HEK293 (cell line): ENCODE data around the gene SPCS2.

Source experiments
- CTCF ChIA-PET: fragments of 350-600 bp; formaldehyde crosslinking; extraction: SDS; loops from one replicate; lab custom pipeline; 2021; ENCODE audit warnings: antibody characterized with exemption; lab: Yijun Ruan, JAX
- POLR2A ChIA-PET: fragments of 300-600 bp; formaldehyde crosslinking; extraction: SDS; loops from one replicate; lab custom pipeline; 2020; ENCODE audit warnings: antibody characterized with exemption, inconsistent platforms; lab: Yijun Ruan, JAX
- H3K27ac ChIP-seq: fragments of 200-500 bp; sonication (Bioruptor generic); 2 replicates; pipeline ENCODE4 v1.5.1; 2014; ENCODE audit warnings: low read depth, low read length, control low read depth, inconsistent platforms; ENCODE audit errors: extremely low read depth
- H3K36me3 ChIP-seq, 2 experiments: fragments of 200-500 bp in 1 of 2; sonication (Bioruptor generic) in 1 of 2; 1 replicate in 1 of 2; 2 replicates in 1 of 2; pipeline ENCODE4 v1.5.1; 2014 to 2017; ENCODE audit warnings: inconsistent platforms in 2 of 2, low read length in 2 of 2; ENCODE audit not compliant: control insufficient read depth in 2 of 2, insufficient read depth in 1 of 2
- H3K4me1 ChIP-seq: fragments of 200-500 bp; sonication (Bioruptor generic); 2 replicates; pipeline ENCODE4 v1.5.1; 2014; ENCODE audit warnings: mild to moderate bottlenecking, low read length, inconsistent platforms; ENCODE audit not compliant: control insufficient read depth, insufficient read depth
- H3K4me3 ChIP-seq: 2 replicates; pipeline ENCODE4 v1.5.1; 2011; ENCODE audit warnings: low read depth, mild to moderate bottlenecking, control low read depth, low read length, moderate library complexity
- H3K9me3 ChIP-seq: fragments of 200-500 bp; sonication (Bioruptor generic); 2 replicates; pipeline ENCODE4 v1.5.1; 2014; ENCODE audit warnings: low read depth, low read length, inconsistent platforms; ENCODE audit not compliant: control insufficient read depth, insufficient read depth
- KLF1 ChIP-seq: fragments of 450-650 bp; formaldehyde crosslinking; IDR thresholded peaks from 2 replicates; pipeline ENCODE4 v1.5.1; 2016; ENCODE audit warnings: missing biosample characterization, missing genetic modification characterization
- PRDM2 ChIP-seq: fragments of 450-650 bp; formaldehyde crosslinking; IDR thresholded peaks from 2 replicates; pipeline ENCODE4 v1.5.1; 2016; ENCODE audit warnings: missing biosample characterization, missing genetic modification characterization, borderline replicate concordance
- RBAK ChIP-seq: fragments of 450-650 bp; formaldehyde crosslinking; IDR thresholded peaks from 2 replicates; pipeline ENCODE4 v1.5.1; 2016; ENCODE audit warnings: missing biosample characterization, missing genetic modification characterization
- SP2 ChIP-seq: fragments of 450-650 bp; formaldehyde crosslinking; IDR thresholded peaks from 2 replicates; pipeline ENCODE4 v1.5.1; 2016; ENCODE audit warnings: missing biosample characterization, missing genetic modification characterization
- ZBTB11 ChIP-seq: fragments of 450-650 bp; formaldehyde crosslinking; conservative IDR thresholded peaks from 2 replicates; pipeline ENCODE4 v1.5.1; 2016; ENCODE audit warnings: low read depth, missing biosample characterization, missing genetic modification characterization
- ZNF202 ChIP-seq: fragments of 450-650 bp; formaldehyde crosslinking; IDR thresholded peaks from 2 replicates; pipeline ENCODE4 v1.5.1; 2016; ENCODE audit warnings: missing biosample characterization, missing genetic modification characterization, borderline replicate concordance
- ZNF280D ChIP-seq: fragments of 450-650 bp; formaldehyde crosslinking; IDR thresholded peaks from 2 replicates; pipeline ENCODE4 v1.5.1; 2016; ENCODE audit warnings: missing biosample characterization, missing genetic modification characterization
- ZNF394 ChIP-seq: fragments of 450-650 bp; formaldehyde crosslinking; IDR thresholded peaks from 2 replicates; pipeline ENCODE4 v1.5.1; 2016; ENCODE audit warnings: missing biosample characterization, missing genetic modification characterization, mild to moderate bottlenecking, moderate library complexity, borderline replicate concordance
- ZNF600 ChIP-seq: fragments of 450-650 bp; formaldehyde crosslinking; IDR thresholded peaks from 2 replicates; pipeline ENCODE4 v1.5.1; 2016; ENCODE audit warnings: missing biosample characterization, missing genetic modification characterization
- ZNF677 ChIP-seq: fragments of 450-650 bp; IDR thresholded peaks from 2 replicates; pipeline ENCODE4 v1.5.0; 2018; ENCODE audit warnings: missing biosample characterization, mild to moderate bottlenecking, missing genetic modification characterization, moderate library complexity
- ZNF785 ChIP-seq: fragments of 450-650 bp; formaldehyde crosslinking; IDR thresholded peaks from 2 replicates; pipeline ENCODE4 v1.5.1; 2016; ENCODE audit warnings: missing biosample characterization, missing genetic modification characterization
- TF ChIP-seq, protein P1 (sequence below): fragments of 450-650 bp; formaldehyde crosslinking; IDR thresholded peaks from 2 replicates; pipeline ENCODE4 v1.5.0; 2017; ENCODE audit warnings: missing biosample characterization, missing genetic modification characterization, borderline replicate concordance
- TF ChIP-seq, protein P2 (sequence below): fragments of 450-650 bp; formaldehyde crosslinking; IDR thresholded peaks from 2 replicates; pipeline ENCODE4 v1.5.1; 2016; ENCODE audit warnings: missing biosample characterization, missing genetic modification characterization, borderline replicate concordance

The SPCS2 gene

DNA sequence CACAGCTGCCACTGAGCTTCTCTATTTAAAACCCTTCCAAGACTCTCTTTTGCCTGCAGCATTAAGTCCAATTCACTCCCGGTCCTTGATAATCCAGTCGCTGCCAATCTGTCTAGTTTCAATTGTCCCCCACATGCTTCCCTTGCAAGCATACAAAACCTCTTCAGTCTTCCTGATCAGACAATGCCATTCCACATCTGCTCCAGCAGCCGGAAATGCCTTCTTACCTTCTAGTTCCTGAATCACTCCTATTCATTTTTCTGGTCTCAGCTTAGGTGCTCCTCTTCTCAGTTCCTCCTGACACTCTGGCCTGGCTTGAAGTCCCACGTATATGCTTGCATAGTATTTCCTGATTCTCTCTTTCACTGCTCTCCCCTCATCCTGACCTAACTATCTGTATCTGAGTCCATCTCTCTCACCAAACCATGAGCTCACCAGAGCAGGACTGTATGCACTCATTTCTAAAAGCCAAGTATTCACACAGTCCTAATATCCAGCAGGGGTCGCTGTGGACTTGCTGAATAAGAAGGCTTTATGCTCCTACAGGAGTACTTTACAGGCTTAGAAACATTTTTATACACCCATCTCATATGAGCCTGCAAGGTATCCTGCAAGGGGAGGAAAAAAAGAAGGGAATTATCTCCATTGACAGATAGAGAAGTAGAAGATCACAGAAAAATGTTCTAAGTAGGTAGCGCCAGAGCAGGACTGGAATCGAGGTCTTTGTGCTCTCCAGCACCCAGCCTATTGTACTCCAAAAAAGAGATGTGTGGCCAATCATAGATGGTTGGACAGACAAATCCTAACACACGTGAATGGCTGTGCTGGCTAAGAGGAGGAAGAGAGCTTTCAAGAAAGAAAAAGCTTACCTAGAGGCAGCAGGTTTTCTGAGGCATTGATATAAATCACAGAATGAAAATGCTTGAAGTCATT, 19.4 kb upstream of the SPCS2 start (continued):
- TF ChIP-seq PRDM2: no peak
- no peak for TF ChIP-seq SP2 (tag by site-specific recombination)

GRCh38 chr11:74932169-74932568, 16.9 kb upstream of the SPCS2 start:
- Histone ChIP-seq H3K36me3 (peaks cover 0 to 52% of the 10 kb centered on the region in 2 experiments; a peak in 1 of 3 replicates), H3K27ac (no peak overlapping the region), H3K4me1 (no peaks in the 10 kb centered on the region), H3K4me3 (no peak overlapping the region), H3K9me3 (no peaks in the 10 kb centered on the region)
- ChIA-PET POLR2A (no interaction called here), CTCF (interaction anchor here (0.7 to 4.6 kb wide), 12 partner anchors 9 to 316 kb away, joined by 3 to 33 read pairs (median 4); no protein-coding TSS in a partner anchor)
- no peak for TF ChIP-seq ZNF280D
- TF ChIP-seq ZNF785: no peak
- TF ChIP-seq, protein P1, sequence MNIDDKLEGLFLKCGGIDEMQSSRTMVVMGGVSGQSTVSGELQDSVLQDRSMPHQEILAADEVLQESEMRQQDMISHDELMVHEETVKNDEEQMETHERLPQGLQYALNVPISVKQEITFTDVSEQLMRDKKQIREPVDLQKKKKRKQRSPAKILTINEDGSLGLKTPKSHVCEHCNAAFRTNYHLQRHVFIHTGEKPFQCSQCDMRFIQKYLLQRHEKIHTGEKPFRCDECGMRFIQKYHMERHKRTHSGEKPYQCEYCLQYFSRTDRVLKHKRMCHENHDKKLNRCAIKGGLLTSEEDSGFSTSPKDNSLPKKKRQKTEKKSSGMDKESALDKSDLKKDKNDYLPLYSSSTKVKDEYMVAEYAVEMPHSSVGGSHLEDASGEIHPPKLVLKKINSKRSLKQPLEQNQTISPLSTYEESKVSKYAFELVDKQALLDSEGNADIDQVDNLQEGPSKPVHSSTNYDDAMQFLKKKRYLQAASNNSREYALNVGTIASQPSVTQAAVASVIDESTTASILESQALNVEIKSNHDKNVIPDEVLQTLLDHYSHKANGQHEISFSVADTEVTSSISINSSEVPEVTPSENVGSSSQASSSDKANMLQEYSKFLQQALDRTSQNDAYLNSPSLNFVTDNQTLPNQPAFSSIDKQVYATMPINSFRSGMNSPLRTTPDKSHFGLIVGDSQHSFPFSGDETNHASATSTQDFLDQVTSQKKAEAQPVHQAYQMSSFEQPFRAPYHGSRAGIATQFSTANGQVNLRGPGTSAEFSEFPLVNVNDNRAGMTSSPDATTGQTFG (tag by site-specific recombination): no peak
- TF ChIP-seq KLF1 (tag by site-specific recombination): no peak

GRCh38 chr11:74932797-74933196, 16.3 kb upstream of the SPCS2 start:
- Histone ChIP-seq H3K36me3 (peaks cover 0 to 53% of the 10 kb centered on the region in 2 experiments; a peak in 1 of 3 replicates), H3K9me3 (no peaks in the 10 kb centered on the region), H3K4me3 (no peak overlapping the region), H3K4me1 (no peaks in the 10 kb centered on the region), H3K27ac (no peak overlapping the region)
- POLR2A ChIA-PET: no interaction called here
- CTCF ChIA-PET: interaction anchor here (0.7 to 4.6 kb wide), 8 partner anchors 90 to 636 kb away, joined by 3 to 33 read pairs (median 6); no protein-coding TSS in a partner anchor
- TF ChIP-seq ZNF677 (tag by site-specific recombination) (no peak), ZNF394 (no peak), ZBTB11 (tag by site-specific recombination) (no peak), RBAK (tag by site-specific recombination) (no peak), ZNF600 (tag by site-specific recombination) (no peak), ZNF202 (tag by site-specific recombination) (no peak)
- TF ChIP-seq, protein P2, sequence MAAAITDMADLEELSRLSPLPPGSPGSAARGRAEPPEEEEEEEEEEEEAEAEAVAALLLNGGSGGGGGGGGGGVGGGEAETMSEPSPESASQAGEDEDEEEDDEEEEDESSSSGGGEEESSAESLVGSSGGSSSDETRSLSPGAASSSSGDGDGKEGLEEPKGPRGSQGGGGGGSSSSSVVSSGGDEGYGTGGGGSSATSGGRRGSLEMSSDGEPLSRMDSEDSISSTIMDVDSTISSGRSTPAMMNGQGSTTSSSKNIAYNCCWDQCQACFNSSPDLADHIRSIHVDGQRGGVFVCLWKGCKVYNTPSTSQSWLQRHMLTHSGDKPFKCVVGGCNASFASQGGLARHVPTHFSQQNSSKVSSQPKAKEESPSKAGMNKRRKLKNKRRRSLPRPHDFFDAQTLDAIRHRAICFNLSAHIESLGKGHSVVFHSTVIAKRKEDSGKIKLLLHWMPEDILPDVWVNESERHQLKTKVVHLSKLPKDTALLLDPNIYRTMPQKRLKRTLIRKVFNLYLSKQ (tag by site-specific recombination): no peak
